Measurements from ENCODE around the gene PSMC6.
"Not testable (repeated sequence)": the region's sequence is repeated elsewhere in the genome, so short reads cannot be mapped to it uniquely, and the experiment has no call there.

PSMC6 gene

DNA sequence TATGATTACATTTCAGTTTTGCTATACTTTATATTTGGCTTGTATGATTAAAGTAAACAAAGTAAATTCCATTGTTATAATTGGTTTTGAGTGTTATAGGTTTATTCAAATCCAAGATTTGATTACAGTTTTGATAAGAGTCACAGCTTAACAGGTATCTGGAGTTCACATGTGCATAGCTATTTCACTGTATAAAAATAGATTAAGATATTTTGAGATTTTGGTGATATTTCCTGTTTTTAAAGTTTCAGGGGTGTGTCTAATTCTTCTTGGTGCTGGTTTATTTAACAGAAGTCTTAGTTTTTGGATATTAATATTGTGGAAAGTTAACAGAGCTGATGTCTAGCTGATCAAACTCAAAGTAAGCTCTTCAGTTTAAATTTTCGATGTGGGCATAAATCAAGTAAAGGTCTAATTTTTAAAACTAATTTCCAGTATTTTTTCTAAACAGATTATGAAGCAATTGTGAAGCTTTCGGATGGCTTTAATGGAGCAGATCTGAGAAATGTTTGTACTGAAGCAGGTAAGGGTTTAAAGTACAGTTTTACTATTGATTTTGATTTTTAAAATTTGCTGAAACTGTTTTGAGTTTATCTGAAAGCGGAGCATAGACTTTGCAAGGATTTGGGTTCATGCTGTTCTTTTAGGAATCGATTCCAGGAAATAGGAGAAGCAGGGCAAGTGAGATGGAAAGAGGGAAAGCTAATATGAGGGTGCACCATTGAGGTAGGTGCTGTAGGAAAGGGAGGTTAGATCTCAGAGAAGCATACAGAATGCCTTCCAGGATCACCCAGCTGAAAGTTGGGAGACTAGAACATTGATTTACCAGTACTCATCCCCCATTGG, 16.7 kb downstream of the PSMC6 start:
- no peak for DNase-seq

DNA sequence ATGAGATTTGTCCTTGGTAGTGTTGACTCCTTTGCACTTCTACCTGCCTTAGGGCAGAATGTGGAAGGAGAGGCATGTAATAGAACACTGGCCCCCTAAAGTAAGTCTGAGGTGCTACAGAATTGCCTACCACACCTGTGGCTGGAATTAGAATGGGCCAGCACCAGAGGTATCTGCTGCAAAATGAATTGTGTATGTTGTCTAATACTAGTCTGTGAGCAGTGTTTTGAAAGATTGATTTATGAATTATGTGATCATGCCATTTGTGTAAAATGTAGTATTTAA, 17.3 kb downstream of the PSMC6 start:
- no peak for DNase-seq

DNA sequence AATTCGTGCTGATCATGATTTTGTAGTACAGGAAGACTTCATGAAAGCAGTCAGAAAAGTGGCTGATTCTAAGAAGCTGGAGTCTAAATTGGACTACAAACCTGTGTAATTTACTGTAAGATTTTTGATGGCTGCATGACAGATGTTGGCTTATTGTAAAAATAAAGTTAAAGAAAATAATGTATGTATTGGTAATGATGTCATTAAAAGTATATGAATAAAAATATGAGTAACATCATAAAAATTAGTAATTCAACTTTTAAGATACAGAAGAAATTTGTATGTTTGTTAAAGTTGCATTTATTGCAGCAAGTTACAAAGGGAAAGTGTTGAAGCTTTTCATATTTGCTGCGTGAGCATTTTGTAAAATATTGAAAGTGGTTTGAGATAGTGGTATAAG, 20.5 kb downstream of the PSMC6 start:
- not testable (repeated sequence) for DNase-seq

DNA sequence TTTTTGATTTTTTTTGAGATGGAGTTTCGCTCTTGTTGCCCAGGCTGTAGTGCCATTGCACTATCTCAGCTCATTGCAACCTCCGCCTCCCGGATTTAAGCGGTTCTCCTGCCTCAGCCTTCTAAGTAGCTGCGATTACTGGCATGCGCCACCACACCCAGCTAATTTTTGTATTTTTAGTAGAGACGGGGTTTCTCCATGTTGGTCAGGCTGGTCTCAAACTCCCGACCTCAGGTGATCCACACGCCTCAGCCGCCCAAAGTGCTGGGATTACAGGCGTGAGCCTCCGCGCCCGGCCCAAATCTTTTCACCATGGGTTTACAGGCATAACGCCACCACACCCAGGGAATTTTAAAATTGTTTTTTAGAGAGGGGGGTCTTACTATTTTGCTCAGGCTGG, 22.0 kb downstream of the PSMC6 start:
- not testable (repeated sequence) for DNase-seq

DNA sequence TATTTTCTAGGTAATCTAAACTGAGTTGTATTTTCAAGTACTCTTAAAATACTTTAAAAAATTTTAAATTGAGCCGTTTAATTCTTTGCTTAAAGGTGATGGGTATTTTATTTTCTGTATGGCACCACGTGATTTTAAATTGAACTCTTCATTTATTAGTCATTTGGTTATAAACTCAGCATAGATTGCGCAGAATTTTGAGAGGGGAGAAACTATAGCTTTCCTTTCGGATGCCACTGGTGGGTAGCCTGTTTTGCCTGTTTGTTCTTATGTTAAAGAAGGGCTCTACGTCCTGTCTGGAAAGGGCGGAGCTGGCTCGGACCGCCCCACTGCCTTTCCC, 22.6 kb downstream of the PSMC6 start:
- DNase-seq = no peak

DNA sequence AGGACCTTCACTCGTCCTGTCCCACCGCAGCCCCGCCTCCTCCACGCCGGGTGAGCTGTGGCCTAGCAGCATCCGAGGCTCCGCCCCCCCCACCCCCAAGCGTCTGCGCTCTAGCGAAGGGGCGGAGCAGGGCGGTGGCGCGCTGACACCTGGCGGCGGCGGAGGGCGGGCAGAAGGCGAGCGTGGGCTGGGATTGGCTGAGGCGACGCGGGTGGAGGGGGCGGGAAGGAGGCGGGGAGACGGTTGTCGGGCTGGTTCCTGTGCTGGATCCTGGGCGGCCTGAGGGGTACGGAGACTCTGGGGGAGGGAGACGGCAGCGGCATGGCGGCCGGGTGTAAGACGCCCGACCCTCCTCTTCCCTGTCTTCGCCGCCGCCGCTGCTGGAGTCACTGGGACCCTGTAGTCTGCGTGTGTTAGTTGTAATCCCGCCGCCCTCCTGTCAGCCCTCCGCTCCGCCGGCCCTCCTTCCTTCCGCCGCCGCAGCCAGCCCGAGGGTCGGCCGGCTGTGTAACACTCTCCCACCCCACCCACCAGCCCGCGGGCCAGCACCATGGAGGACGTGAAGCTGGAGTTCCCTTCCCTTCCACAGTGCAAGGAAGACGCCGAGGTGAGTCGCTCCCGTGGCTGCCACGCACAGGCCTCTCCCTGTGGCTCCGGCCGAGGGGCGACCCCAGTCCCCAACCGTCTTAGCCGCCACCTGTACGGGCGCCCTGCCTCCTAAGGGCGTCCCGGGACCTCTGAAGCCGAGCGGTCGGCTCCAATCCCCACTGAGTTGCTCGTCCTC, 23.1 kb downstream of the PSMC6 start, which contains the start of gene STYX:
TSS of gene STYX (plus strand) at position 242 of the 784 bp plus-strand sequence. CDS start at position 551, 309 bp downstream.
- DNase-seq = peak; percentile 89 to 98 (median 96)

DNA sequence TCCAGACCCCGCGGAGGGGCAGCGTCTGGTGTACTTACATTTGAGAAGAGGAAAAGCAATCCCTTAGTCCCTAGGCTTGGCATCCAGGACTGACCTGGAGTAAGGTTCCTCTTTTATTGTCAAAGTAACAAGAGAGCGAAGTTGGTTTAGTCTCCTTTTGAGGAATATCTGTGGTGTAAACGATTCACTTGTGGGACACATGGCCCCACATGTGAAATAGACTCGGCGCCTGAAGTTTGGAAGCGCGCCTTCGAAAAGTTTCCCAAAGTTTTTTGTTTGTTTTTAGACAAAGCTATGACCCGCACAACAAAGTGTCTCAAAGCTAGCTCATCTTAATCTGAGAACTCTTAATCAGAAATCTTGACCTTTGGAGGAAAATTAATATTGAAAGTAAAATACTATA, 23.7 kb downstream of the PSMC6 start:
- no peak for DNase-seq

DNA sequence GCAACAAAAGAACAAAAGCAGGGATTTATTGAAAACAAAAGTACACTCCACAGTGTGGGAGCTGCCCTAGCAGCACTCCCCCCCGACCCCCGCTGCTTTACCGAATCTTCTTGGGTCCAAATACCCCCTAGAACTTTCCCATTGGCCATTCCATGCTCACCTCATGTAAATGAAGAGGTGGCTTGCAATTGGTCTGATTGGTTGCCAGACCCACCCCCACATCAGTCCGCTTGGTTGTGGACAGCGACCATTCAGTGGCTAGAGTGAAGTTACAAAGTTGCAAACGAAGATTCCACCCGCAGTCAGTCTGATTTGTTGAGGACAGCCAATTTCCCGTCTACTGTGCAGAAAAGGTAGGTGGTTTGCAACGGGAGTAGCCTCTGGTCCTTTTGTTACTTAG, 26.8 kb downstream of the PSMC6 start:
- no peak for DNase-seq

DNA sequence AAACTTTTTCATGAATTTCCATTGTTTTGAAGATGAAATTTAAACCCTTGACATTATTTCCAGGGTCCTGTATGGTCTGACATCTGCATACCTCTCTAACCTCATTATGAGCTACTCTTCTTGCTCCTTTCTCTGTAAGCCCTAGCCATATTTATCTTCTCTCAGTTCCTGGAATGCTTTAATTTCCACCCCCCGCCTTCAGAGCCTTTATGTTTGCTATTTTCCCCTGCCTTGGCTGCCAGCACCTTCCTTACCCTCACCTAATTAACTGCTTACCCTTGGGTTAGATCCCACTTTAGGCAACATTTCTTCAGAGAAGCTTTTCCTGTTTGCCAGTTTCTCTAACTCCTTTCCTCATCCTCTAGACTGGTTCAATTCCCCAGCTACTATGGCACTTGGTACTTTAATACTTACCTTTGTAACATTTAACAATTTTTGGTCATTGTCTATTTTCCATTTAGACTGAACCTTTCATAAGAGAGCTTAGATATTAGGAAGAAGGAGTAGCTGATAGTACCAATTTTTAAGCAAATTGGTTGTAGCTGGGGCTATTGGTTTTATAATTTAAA, 29.0 kb downstream of the PSMC6 start:
- DNase-seq = no peak

DNA sequence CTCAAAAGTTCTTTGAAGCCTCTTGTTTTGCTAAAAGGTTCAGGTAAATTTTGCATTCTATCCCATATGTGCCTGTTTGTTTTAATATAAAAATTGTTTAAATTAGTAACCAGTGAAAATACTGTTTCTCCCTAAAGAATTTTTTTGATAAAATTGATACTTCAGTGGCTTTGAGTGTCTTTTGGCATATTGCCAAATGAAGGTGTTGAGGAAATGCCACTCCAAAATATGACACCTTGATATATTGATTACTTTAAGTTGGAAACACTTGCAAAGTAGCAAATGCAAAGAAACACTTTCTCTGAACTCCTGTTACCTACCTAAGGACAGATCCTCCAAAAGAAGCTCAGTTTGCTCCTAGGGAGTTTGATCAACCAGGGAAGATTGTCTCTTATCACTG, 31.4 kb downstream of the PSMC6 start:
- DNase-seq = no peak

DNA sequence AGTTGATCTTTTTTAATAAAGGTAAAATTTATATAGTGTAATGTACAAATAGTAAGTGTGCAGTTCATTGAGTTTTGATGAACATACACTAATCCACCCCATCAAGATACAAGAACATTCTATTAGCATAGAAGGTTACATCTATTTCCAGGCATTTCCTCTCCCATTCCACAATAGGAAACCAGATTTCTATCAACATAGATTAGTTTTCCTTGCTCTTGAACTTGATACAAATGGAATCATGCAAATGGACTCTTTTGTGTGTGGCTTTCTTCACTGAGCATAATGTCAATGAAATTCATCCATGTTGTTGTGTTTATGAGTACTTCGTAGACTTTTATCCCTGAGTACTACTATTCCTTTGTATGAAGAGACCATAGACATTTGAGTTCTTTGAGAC, 33.8 kb downstream of the PSMC6 start:
- DNase-seq = no peak

DNA sequence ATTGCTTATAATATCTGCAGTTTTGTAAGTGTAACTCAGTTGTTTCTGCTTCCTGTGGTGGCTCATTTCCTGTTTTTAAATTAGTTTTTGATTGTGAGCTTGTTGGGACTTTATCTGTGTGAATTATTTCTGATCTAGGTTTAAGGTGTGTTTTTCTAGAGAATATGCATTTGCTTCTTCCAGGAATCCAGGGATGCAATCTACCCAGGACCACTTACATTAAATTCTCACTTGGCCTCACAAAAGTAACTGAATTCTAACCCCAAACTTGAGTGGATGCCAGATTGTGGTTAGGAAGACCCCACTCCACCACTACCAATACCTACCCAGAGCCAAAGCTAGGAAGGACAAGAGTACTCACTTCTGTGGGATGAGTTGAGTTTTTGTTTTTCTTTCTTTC, 34.9 kb downstream of the PSMC6 start:
- no peak for DNase-seq

DNA sequence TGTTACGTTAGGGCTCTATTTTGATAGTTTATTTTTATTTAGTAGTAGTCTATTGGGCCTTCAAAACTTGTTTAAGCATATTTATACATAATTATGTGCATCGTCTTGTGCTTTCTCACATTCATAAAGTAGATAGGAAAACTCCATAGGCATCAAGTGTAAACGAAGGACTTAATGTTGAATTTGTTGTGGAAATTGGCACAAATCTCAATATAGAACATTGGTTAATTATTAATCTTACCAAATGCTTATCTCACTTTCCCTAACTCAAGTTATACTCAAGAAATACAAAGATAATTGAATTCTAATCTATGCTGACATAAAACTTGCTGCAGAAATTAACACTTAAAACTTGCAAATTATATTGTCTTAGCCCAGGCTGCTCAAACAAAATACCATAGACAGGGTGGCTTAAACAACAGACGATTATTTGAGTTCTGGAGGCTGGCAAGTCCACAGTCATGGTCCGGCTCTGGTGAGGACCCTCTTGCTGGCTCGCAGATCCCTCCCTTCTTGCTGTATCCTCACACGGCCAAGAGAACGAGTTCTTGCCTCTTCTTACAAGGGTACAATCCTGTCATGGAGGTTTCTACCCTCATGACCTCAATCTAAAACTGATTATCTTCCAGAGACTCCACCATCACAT, 41.8 kb downstream of the PSMC6 start:
- DNase-seq = no peak

DNA sequence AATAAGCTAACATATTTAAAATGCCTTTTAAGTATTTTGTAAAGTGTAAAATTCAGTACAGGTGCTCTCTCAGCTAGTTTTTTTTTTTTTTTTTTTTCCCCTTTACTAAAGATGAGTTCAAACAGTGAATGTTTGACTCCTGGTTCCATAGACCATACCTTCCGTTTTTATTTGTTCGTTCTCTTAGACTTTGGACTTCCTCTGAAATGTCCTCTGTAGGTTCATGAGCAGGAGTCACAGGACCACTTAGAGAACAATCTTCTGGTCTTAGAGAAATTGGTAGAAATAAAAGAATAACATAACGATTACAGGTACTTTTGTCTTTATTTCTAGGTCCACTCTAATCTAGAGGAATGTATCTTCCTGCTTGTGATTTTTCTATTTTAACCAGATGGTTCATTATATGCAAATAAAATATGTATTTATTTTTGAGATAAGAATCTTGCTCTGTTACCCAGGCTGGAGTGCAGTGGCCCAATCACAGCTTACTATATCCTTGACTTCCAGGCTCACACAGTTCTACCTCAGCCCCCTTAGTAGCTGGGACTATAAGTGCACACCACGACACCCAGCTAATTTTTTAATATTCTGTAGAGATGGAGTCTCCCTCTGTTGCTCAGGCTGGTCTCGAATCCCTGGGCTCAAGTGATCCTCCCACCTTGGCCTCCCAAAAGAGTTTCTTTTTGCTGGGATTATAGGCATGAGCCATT, 48.8 kb downstream of the PSMC6 start:
- DNase-seq = no peak

DNA sequence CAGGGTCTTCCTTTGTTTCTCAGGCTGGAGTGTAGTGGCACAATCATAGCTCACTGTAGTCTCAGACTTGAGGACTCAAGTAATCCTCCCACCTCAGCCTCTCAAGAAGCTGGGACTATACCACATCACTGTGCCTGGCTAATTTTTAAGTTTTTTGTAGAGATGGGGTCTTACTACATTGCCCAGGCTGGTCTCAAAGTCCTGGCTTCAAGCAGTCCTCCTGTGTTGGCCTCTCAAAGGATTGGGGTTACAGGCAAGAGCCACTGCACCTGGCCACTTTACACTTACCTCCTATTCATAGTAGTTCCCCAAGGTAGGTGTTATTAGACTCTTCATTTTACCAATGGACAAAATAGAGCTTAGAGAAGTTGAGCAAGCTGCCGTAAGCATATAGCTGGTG, 52.1 kb downstream of the PSMC6 start:
- no peak for DNase-seq

DNA sequence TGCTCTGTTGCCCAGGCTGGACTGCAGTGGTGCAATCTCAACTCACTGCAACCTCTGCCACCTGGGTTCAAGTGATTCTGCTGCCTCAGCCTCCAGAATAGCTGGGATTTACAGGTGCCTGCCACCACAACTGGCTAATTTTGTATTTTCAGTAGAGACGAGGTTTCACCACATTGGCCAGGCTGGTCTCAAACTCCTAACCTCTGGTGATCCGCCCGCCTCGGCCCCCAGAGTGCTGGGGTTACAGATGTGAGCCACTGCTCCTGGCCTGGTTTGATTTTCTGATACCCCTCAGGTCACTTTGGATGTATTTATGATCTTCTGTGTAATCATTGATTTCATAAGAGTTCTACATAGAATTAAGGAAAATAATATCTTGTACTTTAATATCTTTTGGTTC, 55.9 kb downstream of the PSMC6 start:
- not testable (repeated sequence) for DNase-seq

DNA sequence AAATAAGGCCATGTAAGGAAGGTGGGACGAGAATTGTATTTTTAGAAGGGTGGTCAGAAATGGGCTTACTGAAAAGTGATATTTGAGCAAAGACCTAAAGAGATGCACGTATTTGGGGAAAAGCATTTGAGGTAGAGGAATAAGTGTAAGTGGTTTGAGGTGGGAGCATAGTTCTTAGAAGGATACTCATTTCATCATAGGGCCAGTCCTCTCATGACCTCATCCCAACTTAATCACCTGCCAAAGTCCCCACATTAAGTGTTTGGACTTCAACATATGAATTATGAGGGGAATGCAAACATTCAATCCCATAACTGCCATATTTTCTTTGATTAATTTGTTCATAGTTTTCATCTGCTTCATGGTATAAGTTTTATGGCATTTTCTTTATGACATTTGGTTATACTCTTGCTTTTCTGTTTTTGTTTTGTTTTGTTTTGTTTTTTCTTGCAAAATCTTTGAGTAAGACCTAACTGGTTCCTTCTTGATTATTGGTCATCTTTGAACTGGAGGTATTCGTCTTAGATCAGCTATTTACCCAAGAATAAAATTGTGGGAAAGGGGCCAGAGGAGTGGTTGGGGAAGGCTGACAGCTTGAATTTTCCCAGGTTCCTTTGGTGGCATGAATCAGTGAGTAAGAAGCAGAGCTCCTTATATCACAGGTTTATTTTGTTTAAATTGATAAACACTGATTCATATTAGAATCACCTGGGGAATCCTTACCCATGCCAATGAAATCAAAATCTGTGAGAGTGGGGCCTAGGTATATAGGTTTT, 60.2 kb downstream of the PSMC6 start:
- no peak for DNase-seq

DNA sequence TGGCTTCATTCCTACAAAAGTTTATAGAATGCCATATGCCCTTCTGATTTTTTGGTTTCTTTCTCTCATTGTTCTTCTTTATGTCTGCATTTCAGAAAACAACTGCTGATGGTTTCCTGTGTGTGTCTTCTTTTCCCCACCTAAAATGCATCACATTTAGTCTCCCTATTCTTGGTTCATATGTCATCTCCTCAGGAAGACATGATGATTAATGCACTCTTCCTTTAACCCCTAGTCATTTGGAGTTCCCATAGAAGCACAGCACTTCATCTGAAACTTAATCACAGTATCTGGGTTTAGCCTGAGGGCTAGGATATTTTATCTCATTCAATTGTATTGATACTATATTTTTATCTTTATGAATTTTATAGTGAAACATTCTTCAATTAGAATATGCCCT, 62.9 kb downstream of the PSMC6 start:
- DNase-seq = no peak

DNA sequence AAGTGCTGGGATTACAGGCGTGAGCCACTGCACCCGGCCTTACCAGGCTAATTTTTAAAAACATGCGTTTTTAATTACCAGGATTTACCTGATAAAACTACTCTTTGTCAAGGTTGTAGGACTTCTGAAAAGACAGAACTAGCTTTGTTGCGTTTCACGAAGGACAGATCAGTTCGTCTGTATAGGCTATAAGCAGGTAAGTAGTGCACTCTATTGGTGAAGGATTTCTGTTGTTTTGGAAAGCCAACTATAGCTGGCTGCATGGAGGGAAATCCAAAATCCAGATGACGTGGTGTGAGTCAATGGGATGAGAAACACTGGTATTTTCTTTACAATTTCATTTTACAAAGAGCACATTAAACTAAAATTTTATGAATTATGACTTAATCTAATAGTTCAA, 69.8 kb downstream of the PSMC6 start:
- no peak for DNase-seq

All from activated naive CD4-positive, alpha-beta T cell (primary cell).